Thoracic aorta (tissue), 2 donors: ENCODE data around the gene PPP3CB. TPM values are rescaled to one million over a fixed set of nuclear protein-coding genes. Genes with fewer than 3 reads are reported as not detected.

ENCODE experiments used
- ATAC-seq: fragments of 150-250 bp; one replicate; pipeline ENCODE4 v1.8.0; 2017; ENCODE audit warnings: low read depth; ENCODE audit not compliant: insufficient number of reproducible peaks, low FRiP score
- DNase-seq: peaks from one replicate; pipeline ENCODE4 v3.0.0-alpha.2; 2020; ENCODE audit warnings: low spot score
- H3K27ac ChIP-seq, 2 donors: fragments of 200-600 bp; sonication (generic); 1 replicate in 1 of 2; 2 replicates in 1 of 2; pipeline ENCODE4 v1.5.1; 2016; ENCODE audit warnings: mild to moderate bottlenecking in 2 of 2, moderate library complexity in 2 of 2
- H3K27me3 ChIP-seq: fragments of 200-600 bp; sonication (generic); replicated peaks from 2 replicates; pipeline ENCODE4 v1.6.0; 2016; ENCODE audit warnings: mild to moderate bottlenecking; ENCODE audit not compliant: insufficient read depth
- H3K36me3 ChIP-seq: fragments of 200-600 bp; sonication (generic); one replicate; pipeline ENCODE4 v1.5.1; 2016
- H3K4me1 ChIP-seq, 2 donors: fragments of 200-600 bp; sonication (generic); 1 replicate in 1 of 2; 2 replicates in 1 of 2; pipeline versions ENCODE4 v1.5.1 to v1.6.0; 2016; ENCODE audit warnings: low read depth in 2 of 2, mild to moderate bottlenecking in 1 of 2; ENCODE audit not compliant: control insufficient read depth in 1 of 2
- H3K4me3 ChIP-seq: fragments of 200-600 bp; sonication (generic); 2 replicates; pipeline ENCODE4 v1.5.1; 2016; ENCODE audit warnings: mild to moderate bottlenecking
- H3K9me3 ChIP-seq: fragments of 200-600 bp; sonication (generic); 2 replicates; pipeline ENCODE4 v1.5.1; 2016
- CTCF ChIP-seq: fragments of 200-600 bp; sonication (generic); IDR thresholded peaks from one replicate; pipeline ENCODE4 v1.5.1; 2019; ENCODE audit warnings: antibody characterized with exemption
- total RNA-seq, 2 donors: library from RNA; depleted of rRNA; stranded (reverse); fragments of >200 nt; gene quantifications; one replicate each; pipeline versions ENCODE4 v1.1.0 to v1.2.3, GENCODE V29; 2016

The PPP3CB gene
- total RNA-seq, 2 donors from 2014 or later = 39.4 to 80.6 TPM

- ATAC-seq (no peak), DNase-seq (no peak)
- Histone ChIP-seq H3K4me1 (peaks cover 23 to 28% of the 10 kb centered on the region in 2 donors), H3K9me3 (no peaks in the 10 kb centered on the region), H3K36me3 (peaks cover 2% of the 10 kb centered on the region), H3K27ac (no peak overlapping the region), H3K27me3 (no peaks in the 10 kb centered on the region), H3K4me3 (no peak overlapping the region)
- TF ChIP-seq CTCF = no peak
These were observed 1.8 kb upstream of the PPP3CB start for GRCh38 chr10:73497623-73498022.

DNA sequence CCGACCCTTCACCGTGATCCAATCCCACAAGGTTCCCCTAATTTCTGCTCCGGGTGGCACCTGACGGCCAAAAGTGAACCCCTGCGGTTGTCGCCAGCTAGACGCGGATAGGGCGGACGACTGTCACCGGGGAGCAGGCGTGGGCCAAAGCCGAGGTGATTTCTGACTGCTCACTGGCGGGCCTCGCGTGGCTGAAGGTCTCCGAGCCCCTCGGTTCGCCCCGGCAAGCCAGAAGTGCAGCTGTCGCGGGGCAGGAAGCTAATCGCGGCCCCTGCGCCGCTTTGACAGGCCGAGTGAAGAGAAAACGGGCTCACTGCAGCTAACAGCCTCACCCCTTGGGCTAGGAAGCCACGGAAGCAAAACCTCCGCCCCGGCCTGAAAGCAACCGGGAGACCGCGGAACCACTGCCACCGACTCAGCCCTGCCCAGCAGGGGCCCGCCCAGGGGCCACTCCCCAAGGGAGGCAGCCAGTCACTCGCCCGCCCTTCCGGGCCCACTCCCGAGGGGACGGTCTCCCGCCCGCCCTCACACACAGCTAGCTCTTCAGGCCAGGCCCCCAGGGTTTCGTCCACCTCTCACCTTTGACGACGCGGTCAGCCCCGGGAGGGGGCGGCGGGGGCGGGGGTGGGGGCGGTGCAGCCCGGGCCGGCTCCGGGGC is 469 bp downstream of the PPP3CB start:
- H3K36me3 ChIP-seq = peaks cover 2% of the 10 kb centered on the region
- H3K27ac ChIP-seq = peak overlapping the region; percentile 96 to 97
- TF ChIP-seq CTCF = no peak
- H3K9me3 ChIP-seq = no peaks in the 10 kb centered on the region
- ATAC-seq (peak; percentile 73), DNase-seq (peak; percentile 65)
- no peaks in the 10 kb centered on the region for H3K27me3 ChIP-seq
- peaks cover 30 to 34% of the 10 kb centered on the region in 2 donors for H3K4me1 ChIP-seq
- peak overlapping the region; percentile 82 for H3K4me3 ChIP-seq

GRCh38 chr10:73494877-73495225 is 973 bp downstream of the PPP3CB start:
- H3K9me3 ChIP-seq = no peaks in the 10 kb centered on the region

DNA sequence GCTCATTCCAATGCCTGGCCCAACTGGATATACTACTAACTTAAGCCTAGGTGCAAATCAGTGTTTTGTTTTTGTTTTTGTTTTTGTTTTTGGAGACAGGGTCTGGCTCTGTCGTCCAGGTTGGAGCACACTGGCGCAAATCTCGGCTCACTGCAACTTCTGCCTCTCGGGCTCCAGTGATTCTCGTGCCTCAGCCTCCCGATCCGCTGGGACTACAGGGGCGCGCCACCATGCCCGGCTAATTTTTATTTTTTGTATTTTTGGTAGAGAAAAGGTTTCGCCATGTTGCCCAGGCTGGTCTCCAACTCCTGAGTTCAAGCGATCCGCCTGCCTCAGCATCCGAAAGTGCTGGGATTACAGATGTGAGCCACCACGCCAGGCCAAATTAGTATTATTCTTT is 1.6 kb downstream of the PPP3CB start:
- Histone ChIP-seq H3K4me3 (peak overlapping the region; percentile 82), H3K36me3 (no peaks in the 10 kb centered on the region), H3K27me3 (no peaks in the 10 kb centered on the region), H3K27ac (no peak overlapping the region), H3K4me1 (peaks cover 34 to 35% of the 10 kb centered on the region in 2 donors), H3K9me3 (no peaks in the 10 kb centered on the region)
- no peak for TF ChIP-seq CTCF
- no peak for DNase-seq
- ATAC-seq = no peak

More at GRCh38 chr10:73494877-73495225, 973 bp downstream of the PPP3CB start:
- DNase-seq (no peak), ATAC-seq (no peak)
- Histone ChIP-seq H3K27me3 (no peaks in the 10 kb centered on the region), H3K27ac (peak overlapping the region; percentile 96 to 97), H3K4me3 (peak overlapping the region; percentile 82), H3K36me3 (no peaks in the 10 kb centered on the region), H3K4me1 (peaks cover 33 to 34% of the 10 kb centered on the region in 2 donors)
- TF ChIP-seq CTCF = no peak

GRCh38 chr10:73493781-73494180 is 2.0 kb downstream of the PPP3CB start:
- Histone ChIP-seq H3K36me3 (no peaks in the 10 kb centered on the region), H3K9me3 (no peaks in the 10 kb centered on the region), H3K27me3 (no peaks in the 10 kb centered on the region), H3K4me1 (peaks cover 34 to 35% of the 10 kb centered on the region in 2 donors), H3K27ac (no peak overlapping the region), H3K4me3 (peak overlapping the region; percentile 82)
- TF ChIP-seq CTCF = no peak
- DNase-seq (no peak), ATAC-seq (no peak)
